ENCODE results near the gene AQP12A. TPM values are rescaled to one million over a fixed set of nuclear protein-coding genes. Genes with fewer than 3 reads are reported as not detected.

The AQP12A gene
- total and polyA plus RNA-seq, 12 donors = not detected

GRCh38 chr2:240728827-240729226, 37.2 kb downstream of the AQP12A start:
- Histone ChIP-seq H3K27ac (no peak overlapping the region), H3K27me3 (no peaks in the 10 kb centered on the region), H3K4me1 (replicated peaks in 1 of 2) (no peaks in the 10 kb centered on the region), H3K9me3 (replicated peaks in 1 of 3) (no peaks in the 10 kb centered on the region), H3K36me3 (replicated peaks in 1 of 2) (no peaks in the 10 kb centered on the region), H3K4me3 (no peak overlapping the region)
- TF ChIP-seq POLR2A (IDR thresholded peaks at IDR 0.05) (no peak), CTCF (IDR thresholded peaks at IDR 0.05) (no peak)
- 78 to 84% (median 80%) methylated on average over 7 of the region's 7 CpGs for WGBS, 4 donors
- DNase-seq = no peak
- intact Hi-C loops (cut with DNase I) = no loop called here

- WGBS, 4 donors = 79 to 90% (median 85%) methylated on average over 6 to 10 of the region's 10 CpGs
- DNase-seq = no peak
- Histone ChIP-seq H3K27ac (no peak overlapping the region), H3K4me1 (replicated peaks in 1 of 2) (no peaks in the 10 kb centered on the region), H3K36me3 (replicated peaks in 1 of 2) (no peaks in the 10 kb centered on the region), H3K27me3 (no peaks in the 10 kb centered on the region), H3K4me3 (no peak overlapping the region), H3K9me3 (replicated peaks in 1 of 3) (no peaks in the 10 kb centered on the region)
- no peak for TF ChIP-seq CTCF (IDR thresholded peaks at IDR 0.05)
- TF ChIP-seq POLR2A (IDR thresholded peaks at IDR 0.05) = no peak
- intact Hi-C loops (cut with DNase I) = no loop called here
Observed at GRCh38 chr2:240730501-240731177, 39.0 kb downstream of the AQP12A start.

- Histone ChIP-seq H3K4me3 (no peak overlapping the region), H3K27ac (no peak overlapping the region), H3K9me3 (replicated peaks in 1 of 3) (no peaks in the 10 kb centered on the region), H3K27me3 (no peaks in the 10 kb centered on the region), H3K4me1 (replicated peaks in 1 of 2) (no peaks in the 10 kb centered on the region), H3K36me3 (replicated peaks in 1 of 2) (no peaks in the 10 kb centered on the region)
- 50 to 62% (median 59%) methylated on average over 1 to 9 of the region's 9 CpGs for WGBS, 4 donors
- TF ChIP-seq CTCF (IDR thresholded peaks at IDR 0.05) = no peak
- no peak for DNase-seq
- intact Hi-C loops (cut with DNase I) = no loop called here
Observed at GRCh38 chr2:240731178-240731545, 39.5 kb downstream of the AQP12A start.

- no peaks in the 10 kb centered on the region for H3K36me3 ChIP-seq (replicated peaks in 1 of 2)
Observed at GRCh38 chr2:240732184-240732583, 40.5 kb downstream of the AQP12A start.

More at GRCh38 chr2:240732184-240732583, 40.5 kb downstream of the AQP12A start:
- Histone ChIP-seq H3K27ac (no peak overlapping the region), H3K4me3 (no peak overlapping the region), H3K27me3 (no peaks in the 10 kb centered on the region), H3K4me1 (replicated peaks in 1 of 2) (no peaks in the 10 kb centered on the region), H3K9me3 (replicated peaks in 1 of 3) (no peaks in the 10 kb centered on the region)
- no peak for DNase-seq
- intact Hi-C loops (cut with DNase I) = no loop called here
- 83 to 88% (median 85%) methylated on average over 5 of the region's 5 CpGs for WGBS, 4 donors
- TF ChIP-seq CTCF (IDR thresholded peaks at IDR 0.05) (no peak), POLR2A (IDR thresholded peaks at IDR 0.05) (no peak)

Measured in adrenal gland (tissue), 12 donors.